ENCODE data around the gene HSD17B14. TPM values are rescaled to one million over a fixed set of nuclear protein-coding genes. Genes with fewer than 3 reads are reported as not detected.

Gene HSD17B14
- total and polyA plus RNA-seq, 9 of the 15 experiments (the other 6 are each of a cell fraction or from before 2014, with no cell fraction given), result 0.16 TPM; not detected in 8

- TF ChIP-seq MEF2D (tag; conservative IDR thresholded peaks at IDR 0.05; ENCODE audit: low read depth) (no peak), ZNF583 (CRISPR knock-in tag; IDR thresholded peaks at IDR 0.05) (no peak), NR4A1 (CRISPR knock-in tag; IDR thresholded peaks at IDR 0.05) (no peak), NR4A1 (tag; IDR thresholded peaks at IDR 0.05) (no peak), CREB3L1 (IDR thresholded peaks at IDR 0.05; ENCODE audit: borderline replicate concordance, low read depth) (no peak), EHMT2 (IDR thresholded peaks at IDR 0.05) (no peak), TRIM28 (IDR thresholded peaks at IDR 0.05) (no peak), CTCF (IDR thresholded peaks at IDR 0.05 in 2 of 3, conservative IDR thresholded peaks at IDR 0.05 in 1 of 3; ENCODE audit: insufficient read depth in 2 of 3, low read depth in 1 of 3, low read length in 3 of 3) (peak; percentile 78 to 98 (median 79)), SNIP1 (IDR thresholded peaks at IDR 0.05; ENCODE audit: low read depth) (no peak), ZNF263 (CRISPR knock-in tag; IDR thresholded peaks at IDR 0.05; ENCODE audit: borderline replicate concordance) (peak; percentile 79; the same call in 1 of the 2 replicates), TAL1 (IDR thresholded peaks at IDR 0.05) (no peak), C11orf30 (IDR thresholded peaks at IDR 0.05; ENCODE audit: low read depth) (no peak), ZNF785 (CRISPR knock-in tag; IDR thresholded peaks at IDR 0.05) (no peak), FOXA3 (CRISPR knock-in tag; conservative IDR thresholded peaks at IDR 0.05 in 1 of 2, IDR thresholded peaks at IDR 0.05 in 1 of 2) (0 out of 4 replicates have a peak, but pooled peaks of 1 of the 2 experiments have one; percentile 13), SPI1 (IDR thresholded peaks at IDR 0.05; ENCODE audit: borderline replicate concordance, low read depth, low read length) (no peak), ZNF24 (IDR thresholded peaks at IDR 0.05) (peak; percentile 26; the same call in 1 of the 2 replicates), MTA1 (IDR thresholded peaks at IDR 0.05; ENCODE audit: borderline replicate concordance) (no peak), RNF2 (IDR thresholded peaks at IDR 0.05) (no peak), CTBP1 (IDR thresholded peaks at IDR 0.05; ENCODE audit: borderline replicate concordance) (peak; percentile 64; the same call in 1 of the 2 replicates), CLOCK (CRISPR knock-in tag; IDR thresholded peaks at IDR 0.05; ENCODE audit: borderline replicate concordance) (no peak), SLC30A9 (CRISPR knock-in tag; IDR thresholded peaks at IDR 0.05) (no peak), ZNF408 (CRISPR knock-in tag; IDR thresholded peaks at IDR 0.05; ENCODE audit: low read depth) (no peak), ZNF217 (CRISPR knock-in tag; IDR thresholded peaks at IDR 0.05) (no peak), MAFG (tag; conservative IDR thresholded peaks at IDR 0.05) (no peak), NR2C1 (IDR thresholded peaks at IDR 0.05) (peak; percentile 7; the same call in 1 of the 2 replicates), NR2C1 (tag; IDR thresholded peaks at IDR 0.05) (no peak), SP2 (IDR thresholded peaks at IDR 0.05; ENCODE audit: extremely low read depth, low read depth, low read length, poor library complexity, severe bottlenecking) (no peak), NFIC (IDR thresholded peaks at IDR 0.05) (no peak)
Observed at GRCh38 chr19:48784527-48784926, 51.8 kb downstream of the HSD17B14 start (continued).

Data from K562 (cell line).